SK-N-SH (cell line): Measurements from ENCODE around the gene CLDN7. TPM values are rescaled to one million over a fixed set of nuclear protein-coding genes. Genes with fewer than 3 reads are reported as not detected.

Source experiments
- CTCF ChIA-PET: fragments of 300-600, 350-600 bp; formaldehyde crosslinking; extraction: SDS; loops from one replicate; lab custom pipeline; 2021; lab: Yijun Ruan, JAX
- POLR2A ChIA-PET: fragments of 350-600 bp; sonication (Branson Sonifier 250); formaldehyde crosslinking; extraction: SDS; loops from one replicate; lab custom pipeline; 2020; ENCODE audit warnings: antibody characterized with exemption, inconsistent platforms; lab: Yijun Ruan, JAX
- DNase-seq: peaks from one replicate; pipeline ENCODE4 v3.0.0; 2012
- H2AFZ ChIP-seq: fragments of 200-600 bp; sonication (generic); 2 replicates; pipeline ENCODE4 v1.8.1; 2016; ENCODE audit warnings: antibody characterized with exemption, mild to moderate bottlenecking, low read depth
- H3F3A ChIP-seq: fragments of 200-600 bp; sonication (generic); replicated peaks from 2 replicates; pipeline ENCODE3; 2016; ENCODE audit warnings: antibody characterized with exemption, mild to moderate bottlenecking; ENCODE audit not compliant: insufficient read depth
- H3K27ac ChIP-seq, 2 experiments: fragments of 200-500 bp in 1 of 2; fragments of 200-600 bp in 1 of 2; sonication (Bioruptor generic) in 1 of 2; sonication (generic), shearing (Covaris generic) in 1 of 2; 2 replicates each; pipeline versions ENCODE4 v1.5.1 to v1.6.1; 2014 to 2016; ENCODE audit warnings: low read depth in 2 of 2, inconsistent platforms in 1 of 2, low read length in 1 of 2, mild to moderate bottlenecking in 1 of 2, mixed read lengths in 1 of 2
- H3K27me3 ChIP-seq: fragments of 200-600 bp; sonication (generic), shearing (Covaris generic); 2 replicates; pipeline ENCODE4 v1.6.1; 2016; ENCODE audit warnings: mixed run types; ENCODE audit not compliant: insufficient read depth
- H3K36me3 ChIP-seq, 2 experiments: fragments of 200-500 bp in 1 of 2; fragments of 200-600 bp in 1 of 2; sonication (Bioruptor generic) in 1 of 2; sonication (generic) in 1 of 2; replicated peaks in 1 of 2; 2 replicates each; pipeline versions ENCODE3 to v1.5.1; 2014 to 2016; ENCODE audit warnings: low read length in 1 of 2, mild to moderate bottlenecking in 1 of 2; ENCODE audit not compliant: insufficient read depth in 2 of 2, control insufficient read depth in 1 of 2
- H3K4me1 ChIP-seq, 2 experiments: fragments of 200-500 bp in 1 of 2; fragments of 200-600 bp in 1 of 2; sonication (Bioruptor generic) in 1 of 2; sonication (generic), shearing (Covaris generic) in 1 of 2; 2 replicates each; pipeline versions ENCODE4 v1.5.1 to v1.6.1; 2014 to 2016; ENCODE audit warnings: low read depth in 1 of 2, low read length in 1 of 2, mixed run types in 1 of 2; ENCODE audit not compliant: insufficient read depth in 2 of 2, control insufficient read depth in 1 of 2
- H3K4me2 ChIP-seq: fragments of 200-600 bp; sonication (generic), shearing (Covaris generic); 2 replicates; pipeline ENCODE4 v1.6.1; 2017; ENCODE audit warnings: mixed run types
- H3K4me3 ChIP-seq, 2 experiments: fragments of 200-500 bp in 1 of 2; fragments of 200-600 bp in 1 of 2; sonication (Bioruptor generic) in 1 of 2; sonication (generic), shearing (Covaris generic) in 1 of 2; 2 replicates each; pipeline versions ENCODE4 v1.5.1 to v1.8.1; 2014 to 2016; ENCODE audit warnings: low read depth in 2 of 2, inconsistent platforms in 1 of 2, low read length in 1 of 2, mild to moderate bottlenecking in 1 of 2, mixed read lengths in 1 of 2, moderate library complexity in 1 of 2
- H3K79me2 ChIP-seq: fragments of 200-600 bp; sonication (generic); 2 replicates; pipeline ENCODE4 v1.8.1; 2017; ENCODE audit warnings: mild to moderate bottlenecking; ENCODE audit not compliant: insufficient read depth
- H3K9ac ChIP-seq: fragments of 200-600 bp; sonication (generic); 2 replicates; pipeline ENCODE4 v1.6.1; 2017; ENCODE audit warnings: mixed run types
- H3K9me2 ChIP-seq: fragments of 200-600 bp; sonication (generic); 2 replicates; pipeline ENCODE4 v1.6.1; 2017; ENCODE audit warnings: mixed run types
- H3K9me3 ChIP-seq: fragments of 200-600 bp; sonication (generic); 2 replicates; pipeline ENCODE4 v1.6.1; 2017; ENCODE audit warnings: mixed run types, mild to moderate bottlenecking, moderate library complexity
- H4K20me1 ChIP-seq: fragments of 200-600 bp; sonication (generic); 2 replicates; pipeline ENCODE4 v1.6.1; 2017; ENCODE audit warnings: mild to moderate bottlenecking, mixed run types; ENCODE audit not compliant: insufficient read depth
- EZH2phosphoT487 ChIP-seq: fragments of 200-600 bp; sonication (generic); IDR thresholded peaks from 2 replicates; pipeline ENCODE4 v1.6.1; 2017; ENCODE audit warnings: low read depth, mixed run types, mild to moderate bottlenecking, antibody characterized with exemption, moderate library complexity, borderline replicate concordance
- FOSL2 ChIP-seq: IDR thresholded peaks from 2 replicates; pipeline ENCODE4 v1.4.0; 2012; ENCODE audit warnings: low read depth, mild to moderate bottlenecking, moderate library complexity, borderline replicate concordance
- FOXJ3 ChIP-seq: sonication (generic); formaldehyde crosslinking; IDR thresholded peaks from 2 replicates; pipeline ENCODE4 v1.5.1; 2020; ENCODE audit warnings: mild to moderate bottlenecking, missing genetic modification reagents
- GABPA ChIP-seq: IDR thresholded peaks from 2 replicates; pipeline ENCODE4 v1.4.0; 2012; ENCODE audit warnings: low read depth, mild to moderate bottlenecking
- IRF3 ChIP-seq: fragments of 150-350 bp; IDR thresholded peaks from 2 replicates; pipeline ENCODE4 v1.6.1; 2016; ENCODE audit warnings: mild to moderate bottlenecking, low read depth, low read length
- MAX ChIP-seq: IDR thresholded peaks from 2 replicates; pipeline ENCODE4 v1.4.0; 2012; ENCODE audit warnings: low read depth
- NRF1 ChIP-seq: IDR thresholded peaks from 2 replicates; pipeline ENCODE4 v1.6.1; 2012; ENCODE audit warnings: low read depth, mild to moderate bottlenecking, low read length
- RAD21 ChIP-seq: IDR thresholded peaks from 2 replicates; pipeline ENCODE4 v1.6.1; 2012; ENCODE audit warnings: mild to moderate bottlenecking, low read length
- RFX5 ChIP-seq: IDR thresholded peaks from 2 replicates; pipeline ENCODE4 v1.6.1; 2012; ENCODE audit warnings: mild to moderate bottlenecking, improper control_type of control experiment, low read length
- SIN3A ChIP-seq: IDR thresholded peaks from 2 replicates; pipeline ENCODE4 v1.6.1; 2012; ENCODE audit warnings: low read depth, mild to moderate bottlenecking, low read length, moderate library complexity, borderline replicate concordance
- TAF1 ChIP-seq: IDR thresholded peaks from 2 replicates; pipeline ENCODE4 v1.6.1; 2012; ENCODE audit warnings: low read depth, mild to moderate bottlenecking, low read length, moderate library complexity, borderline replicate concordance
- TCF12 ChIP-seq: IDR thresholded peaks from 2 replicates; pipeline ENCODE4 v1.4.0; 2012
- USF1 ChIP-seq: IDR thresholded peaks from 2 replicates; pipeline ENCODE4 v1.4.0; 2012; ENCODE audit warnings: low read depth, borderline replicate concordance
- USF2 ChIP-seq: fragments of 150-350 bp; IDR thresholded peaks from 2 replicates; pipeline ENCODE4 v1.6.1; 2017; ENCODE audit warnings: antibody characterized with exemption, low read length, low read depth, borderline replicate concordance
- WGBS: methylation state at CpG from one replicate; pipeline ENCODE4 v1.1.6; 2017; ENCODE audit warnings: low lambda C conversion rate; 5-methylcytosine and 5-hydroxymethylcytosine counted together
- polyA plus RNA-seq, 3 experiments: library from polyadenylated mRNA; depleted of rRNA; stranded (reverse); fragments of >200 nt; gene quantifications; 2 replicates each; pipeline ENCODE4 v1.2.3, GENCODE V29; 2012

Gene CLDN7
- polyA plus RNA-seq, 1 of the 3 experiments (the other 2 are of a cell fraction) = 5.0 TPM

DNA sequence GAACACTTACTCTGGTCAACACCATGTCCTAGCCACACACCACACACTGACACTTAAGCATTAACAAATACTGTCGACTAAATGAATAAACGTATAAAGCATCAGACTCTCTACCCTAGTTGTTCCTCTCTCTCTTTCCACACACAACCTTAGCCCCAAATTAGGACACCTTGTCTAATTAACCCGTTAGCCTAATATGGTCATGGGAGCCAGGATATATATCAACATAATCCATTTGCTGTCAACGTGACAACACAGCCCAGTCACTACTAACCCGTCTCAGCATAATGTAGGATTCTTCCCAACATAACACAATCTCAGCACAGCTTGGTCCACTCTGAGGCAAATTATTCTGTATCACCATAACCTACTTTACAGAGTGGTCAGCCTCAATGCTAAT is 30.2 kb downstream of the CLDN7 start (continued):
- TF ChIP-seq FOSL2 = no peak
- TF ChIP-seq RFX5 = no peak
- no peak for TF ChIP-seq TCF12

DNA sequence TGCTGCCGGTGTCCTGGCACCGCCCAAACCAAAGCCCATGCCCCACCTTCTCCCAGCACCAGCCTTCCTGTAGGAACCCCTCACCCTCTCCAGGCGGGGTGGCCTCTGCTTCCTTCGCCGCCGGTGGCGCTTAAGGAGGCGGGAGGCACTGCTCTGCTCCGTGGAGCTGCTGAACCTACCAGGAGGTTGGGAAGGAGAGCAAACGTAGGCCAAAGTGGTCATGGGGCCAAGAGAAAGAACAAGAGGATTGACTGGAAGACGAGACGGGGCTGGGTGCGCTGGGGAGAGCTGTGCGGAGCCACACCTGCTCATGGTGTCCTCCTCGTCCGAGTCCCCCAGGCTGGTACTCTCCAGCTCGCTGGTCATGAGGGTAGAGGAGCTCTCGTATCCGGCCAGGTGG is 32.8 kb downstream of the CLDN7 start:
- Histone ChIP-seq H3K9me3 (no peaks in the 10 kb centered on the region), H4K20me1 (peaks cover 29% of the 10 kb centered on the region), H3F3A (peaks cover 11% of the 10 kb centered on the region), H2AFZ (no peak overlapping the region), H3K36me3 (peaks cover 31 to 60% of the 10 kb centered on the region in 2 experiments), H3K9me2 (no peaks in the 10 kb centered on the region), H3K27ac (no peak overlapping the region), H3K4me3 (no peak overlapping the region), H3K9ac (no peak overlapping the region), H3K27me3 (no peaks in the 10 kb centered on the region), H3K79me2 (peaks cover 47% of the 10 kb centered on the region), H3K4me2 (no peak overlapping the region), H3K4me1 (peaks cover 10% of the 10 kb centered on the region in 2 experiments; a peak in 3 of 4 replicates)
- no peak for TF ChIP-seq MAX
- no peak for TF ChIP-seq NRF1
- no peak for TF ChIP-seq IRF3
- TF ChIP-seq USF1 = no peak
- TF ChIP-seq FOXJ3 (CRISPR knock-in tag) = no peak
- no peak for TF ChIP-seq TAF1
- TF ChIP-seq USF2 = no peak
- TF ChIP-seq SIN3A = no peak
- TF ChIP-seq RAD21 = no peak
- no peak for TF ChIP-seq GABPA
- TF ChIP-seq EZH2phosphoT487 = no peak
- WGBS = 97% methylated on average over 17 of the region's 19 CpGs
- ChIA-PET POLR2A (interaction anchor here (1.3 kb wide), 1 partner anchor 9 kb away, joined by 8 read pairs; the partner anchor contains the start of gene ACADVL), CTCF (interaction anchor here (6.5 kb wide), 1 partner anchor 10 kb away, joined by 44 read pairs; the partner anchor contains the start of genes ACADVL and DLG4)
- DNase-seq = no peak
